SK-N-DZ (cell line): ENCODE data around the gene HOXC4.
A peak's percentile ranks its signal among the peaks of the same experiment; 100 is the strongest.
"Not testable (repeated sequence)": the region's sequence is repeated elsewhere in the genome, so short reads cannot be mapped to it uniquely, and the experiment has no call there.

Experiments
- DNase-seq: peaks from one replicate; pipeline ENCODE4 v3.0.0-alpha.2; 2015; ENCODE audit warnings: low spot score

Gene HOXC4

DNA sequence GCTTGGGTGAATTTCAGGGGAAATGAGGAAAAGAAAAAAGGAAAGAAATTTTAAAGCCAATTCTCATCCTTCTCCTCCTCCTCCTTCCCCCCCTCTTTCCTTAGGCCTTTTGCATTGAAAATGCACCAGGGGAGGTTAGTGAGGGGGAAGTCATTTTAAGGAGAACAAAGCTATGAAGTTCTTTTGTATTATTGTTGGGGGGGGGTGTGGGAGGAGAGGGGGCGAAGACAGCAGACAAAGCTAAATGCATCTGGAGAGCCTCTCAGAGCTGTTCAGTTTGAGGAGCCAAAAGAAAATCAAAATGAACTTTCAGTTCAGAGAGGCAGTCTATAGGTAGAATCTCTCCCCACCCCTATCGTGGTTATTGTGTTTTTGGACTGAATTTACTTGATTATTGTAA is 1.9 kb downstream of the HOXC4 start:
- no peak for DNase-seq

- DNase-seq, result no peak
These were observed 2.5 kb downstream of the HOXC4 start for GRCh38 chr12:54056110-54056509.

GRCh38 chr12:54058128-54058768 is 4.6 kb downstream of the HOXC4 start:
- DNase-seq, result no peak

GRCh38 chr12:54059668-54060067 is 6.0 kb downstream of the HOXC4 start:
- DNase-seq, result no peak

DNA sequence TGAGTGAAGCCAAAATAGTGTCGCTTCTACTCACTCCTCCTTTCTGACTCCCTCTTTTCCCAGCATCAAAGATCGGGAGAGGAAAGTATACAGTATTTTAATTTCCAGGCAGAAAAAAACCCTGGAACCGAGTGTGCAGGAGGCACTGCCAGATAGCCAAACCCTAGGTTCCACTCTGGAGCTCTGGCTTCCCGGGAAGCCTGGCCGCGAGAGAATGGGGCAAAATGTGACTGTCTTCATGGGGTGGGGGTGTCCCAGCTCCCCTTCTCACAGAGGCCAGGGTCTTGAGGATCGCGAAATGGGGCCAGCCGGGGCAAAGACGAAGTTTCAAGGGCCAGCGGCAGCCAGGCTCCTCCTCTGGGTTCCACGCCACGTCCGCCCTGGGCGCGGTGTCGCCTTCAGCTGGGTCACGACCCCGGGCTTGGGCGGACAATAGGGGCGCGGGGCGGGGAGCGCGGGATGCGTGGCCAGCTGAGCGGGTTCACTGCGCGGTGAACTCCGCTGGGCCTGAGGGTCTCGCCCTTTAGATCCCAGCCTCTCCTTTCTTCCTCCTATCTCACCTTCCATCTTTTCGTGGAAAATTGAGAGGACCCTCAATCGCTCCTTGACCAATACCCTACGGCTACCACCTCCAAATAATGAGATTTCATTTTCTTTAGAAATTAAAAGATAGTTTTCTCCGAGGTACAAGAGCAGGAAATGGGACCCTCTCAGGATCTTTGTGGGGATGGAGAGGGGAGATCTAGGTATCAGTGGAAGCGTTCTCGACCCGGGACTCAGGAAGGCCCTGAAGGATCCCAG is 6.7 kb downstream of the HOXC4 start:
- DNase-seq, result no peak

GRCh38 chr12:54060975-54061778 is 7.5 kb downstream of the HOXC4 start:
- no peak for DNase-seq

GRCh38 chr12:54065677-54066076 is 12.0 kb downstream of the HOXC4 start:
- DNase-seq, result no peak

DNA sequence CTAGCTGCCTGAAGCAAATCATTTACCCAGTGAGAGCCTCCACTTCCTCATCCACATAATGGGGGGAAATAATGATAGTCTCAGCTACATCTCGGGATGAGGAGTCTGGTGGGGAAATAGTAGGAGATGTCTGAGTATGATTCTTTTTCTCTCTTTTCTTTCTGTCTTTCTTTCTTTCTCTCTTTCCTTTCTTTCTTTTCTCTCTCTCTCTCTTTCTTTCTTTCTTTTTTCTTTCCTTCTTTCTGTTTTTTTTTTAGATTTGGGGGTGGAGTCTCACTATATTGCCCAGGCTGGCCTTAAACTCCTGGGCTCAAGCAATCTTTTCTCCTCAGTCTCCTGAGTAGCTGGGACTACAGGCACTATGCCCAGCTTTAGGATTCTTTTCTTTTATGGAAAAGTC is 12.8 kb downstream of the HOXC4 start:
- DNase-seq, result no peak

DNA sequence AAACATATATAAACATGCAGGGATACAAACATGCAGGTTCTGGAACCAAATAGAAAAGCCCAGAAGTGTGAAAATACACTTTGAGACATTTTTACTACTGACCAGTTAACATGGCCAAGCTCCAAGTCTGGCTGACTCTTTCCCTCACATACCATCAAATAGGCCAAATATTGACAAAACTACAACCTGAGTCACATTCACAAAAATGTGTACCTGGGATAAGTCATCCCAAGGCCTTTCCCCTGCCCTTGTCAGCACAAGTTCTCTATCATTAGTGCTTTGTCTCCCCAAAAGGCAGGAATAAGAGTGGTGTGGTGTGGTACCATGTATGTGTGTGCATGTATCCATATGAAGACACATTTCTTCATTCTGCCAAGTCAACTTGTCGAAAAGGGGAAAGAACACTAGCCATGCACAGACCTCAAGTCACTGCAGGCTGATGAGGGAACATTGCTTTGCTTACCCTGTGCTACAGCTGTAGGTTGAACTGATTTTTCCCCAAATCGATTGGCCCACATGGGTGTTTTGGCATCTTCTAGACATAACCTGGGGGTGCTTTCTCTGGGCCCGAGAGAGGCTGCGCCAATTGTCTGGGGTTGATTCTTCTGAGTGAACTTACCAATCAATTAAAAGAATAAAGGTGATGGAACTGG is 14.9 kb downstream of the HOXC4 start:
- no peak for DNase-seq

DNA sequence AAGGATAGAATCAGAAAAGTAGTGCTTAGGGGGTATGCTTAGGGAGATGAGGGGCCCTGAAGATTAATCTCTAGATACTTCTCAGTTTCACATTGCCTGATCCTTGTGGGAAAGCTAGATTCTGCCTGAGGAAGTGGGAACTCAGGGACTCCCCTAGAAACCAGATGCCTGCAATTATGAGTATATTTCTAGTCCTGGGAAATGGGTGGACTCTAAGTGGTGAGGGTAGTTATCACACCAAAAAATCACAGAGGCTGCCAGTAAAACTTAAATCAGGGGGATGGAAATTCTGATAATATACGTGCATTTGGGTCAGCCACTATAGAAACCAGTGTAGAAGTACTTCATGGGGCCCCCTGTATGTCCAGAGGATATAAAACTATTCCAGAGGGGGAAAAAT is 18.3 kb downstream of the HOXC4 start:
- peak; percentile 58 for DNase-seq

- no peak for DNase-seq
These were observed 20.7 kb downstream of the HOXC4 start for GRCh38 chr12:54074308-54074707.

GRCh38 chr12:54075409-54075808 is 21.8 kb downstream of the HOXC4 start:
- DNase-seq, result no peak

GRCh38 chr12:54075974-54076373 is 22.3 kb downstream of the HOXC4 start:
- no peak for DNase-seq

DNA sequence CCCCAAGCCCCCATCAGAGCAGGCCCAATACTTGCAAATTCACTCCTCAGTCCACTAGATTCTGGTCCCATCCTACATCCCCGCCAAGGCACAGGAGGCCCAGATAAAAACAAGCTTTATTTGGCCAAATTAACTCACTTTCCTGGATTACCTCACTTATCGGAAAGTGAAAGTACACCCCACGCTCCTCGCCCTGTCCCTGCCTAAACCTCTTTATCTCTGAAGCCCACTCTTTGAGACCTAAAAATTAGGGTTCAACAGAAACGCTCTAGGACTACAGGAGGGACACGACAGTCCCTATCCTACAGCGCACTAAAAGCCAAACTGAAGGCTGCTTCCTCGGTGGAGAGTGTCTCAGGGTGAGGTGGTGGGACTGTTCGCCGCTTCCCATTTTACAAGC is 24.2 kb downstream of the HOXC4 start:
- DNase-seq, result not testable (repeated sequence)

DNA sequence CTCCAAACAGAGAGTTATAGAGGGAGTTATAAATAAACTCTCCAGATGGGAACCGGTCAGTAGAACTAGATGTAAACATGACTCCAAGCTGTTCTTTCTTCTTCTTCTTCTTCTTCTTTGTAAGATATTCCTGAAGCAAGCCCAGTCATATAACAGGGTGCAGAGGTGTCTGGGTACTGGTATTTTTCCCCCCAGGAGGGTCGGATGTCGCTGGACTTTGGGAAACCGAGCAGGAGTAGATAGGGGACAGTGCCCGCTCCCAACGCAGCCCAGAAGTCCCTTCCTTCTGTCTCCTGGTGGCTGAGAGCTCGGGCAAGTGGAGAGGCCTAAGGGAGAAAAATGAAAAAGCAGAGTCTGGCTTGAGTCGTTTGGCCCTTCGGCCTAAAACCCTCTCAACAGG is 25.5 kb downstream of the HOXC4 start:
- DNase-seq, result not testable (repeated sequence)

DNA sequence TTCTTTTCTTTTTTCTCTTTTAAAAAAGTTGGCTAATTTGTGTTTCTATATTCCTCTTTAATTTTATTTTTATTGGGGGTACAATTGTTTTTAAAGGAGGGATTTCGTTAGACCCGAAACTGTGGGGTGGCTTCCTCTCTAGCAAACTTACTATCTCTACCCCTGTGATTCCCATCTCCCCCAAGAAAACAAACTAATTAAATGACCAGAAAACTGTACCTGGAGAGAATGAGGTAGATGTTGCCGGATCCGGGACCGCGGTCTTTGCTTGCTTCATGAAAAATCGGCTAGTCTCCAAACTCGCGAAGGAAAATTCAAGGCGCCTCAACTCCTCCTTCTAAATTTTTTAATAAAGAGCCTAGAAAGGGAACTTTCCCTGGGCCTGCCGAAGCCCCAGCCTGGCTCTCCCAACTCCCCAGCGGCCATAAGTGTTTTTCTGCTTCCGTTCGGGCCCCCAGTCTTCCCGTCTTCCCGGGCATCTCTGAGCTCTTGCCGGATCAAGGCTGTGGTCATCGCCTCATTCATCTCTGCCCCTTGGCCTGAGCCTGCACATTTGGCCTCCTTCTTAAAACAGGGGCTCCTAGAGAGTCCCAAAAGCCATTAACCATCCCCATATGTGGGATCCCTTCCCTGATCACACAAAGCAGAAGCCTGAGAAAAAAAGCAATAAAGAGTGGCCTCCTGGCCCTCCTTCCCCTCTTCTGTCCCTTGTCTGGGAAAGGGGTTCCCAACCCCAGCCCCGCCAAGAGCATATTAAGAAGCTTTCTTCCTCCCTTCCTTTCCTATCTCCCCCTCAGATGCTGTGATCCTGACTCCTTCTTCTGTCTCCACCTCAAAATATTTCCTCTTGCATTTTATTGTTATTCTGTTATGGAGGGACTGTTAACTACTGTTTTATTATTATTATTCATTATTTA is 26.6 kb downstream of the HOXC4 start:
- not testable (repeated sequence) for DNase-seq

- not testable (repeated sequence) for DNase-seq
These were observed 27.4 kb downstream of the HOXC4 start for GRCh38 chr12:54081053-54081514.

DNA sequence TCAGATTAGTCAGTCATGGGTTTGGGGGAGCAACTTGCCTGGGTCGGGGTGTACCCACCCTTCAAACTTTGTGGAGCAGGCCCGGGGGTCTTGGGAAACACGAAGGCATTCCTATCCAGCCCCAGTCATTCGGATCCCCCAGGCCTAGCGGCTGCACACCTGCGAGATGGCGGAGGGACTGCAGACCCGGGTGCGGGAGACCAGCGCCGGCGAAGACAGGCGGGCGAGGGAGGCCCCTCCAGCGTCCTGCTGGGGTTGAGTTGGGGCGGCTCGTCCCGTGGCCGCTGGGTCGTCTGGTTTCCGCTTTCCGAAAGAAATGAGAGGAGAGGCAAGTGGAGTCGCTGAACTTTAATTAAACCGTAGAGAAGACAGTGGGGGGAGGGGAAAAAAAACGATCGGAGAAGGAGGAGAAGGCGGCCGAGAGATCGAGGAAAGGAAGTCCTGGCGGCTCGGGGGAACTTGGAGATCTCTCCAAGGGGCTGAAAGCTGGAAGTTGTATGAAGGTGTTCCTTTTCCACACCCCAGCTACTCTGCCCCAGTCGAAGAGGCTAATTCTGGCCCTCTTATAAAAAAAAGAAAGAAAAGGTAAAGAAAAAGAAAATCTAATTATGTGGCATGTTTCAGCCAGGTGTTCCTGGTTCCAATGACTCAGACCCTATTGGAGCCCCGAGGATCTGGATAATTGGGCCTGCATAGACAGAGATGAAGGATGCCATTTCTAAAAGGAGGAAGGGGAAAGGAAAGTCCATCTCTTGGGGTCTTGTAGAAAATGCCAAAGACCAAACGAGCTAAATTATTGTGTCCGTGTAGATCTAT is 28.2 kb downstream of the HOXC4 start:
- DNase-seq, result peak; percentile 50

DNA sequence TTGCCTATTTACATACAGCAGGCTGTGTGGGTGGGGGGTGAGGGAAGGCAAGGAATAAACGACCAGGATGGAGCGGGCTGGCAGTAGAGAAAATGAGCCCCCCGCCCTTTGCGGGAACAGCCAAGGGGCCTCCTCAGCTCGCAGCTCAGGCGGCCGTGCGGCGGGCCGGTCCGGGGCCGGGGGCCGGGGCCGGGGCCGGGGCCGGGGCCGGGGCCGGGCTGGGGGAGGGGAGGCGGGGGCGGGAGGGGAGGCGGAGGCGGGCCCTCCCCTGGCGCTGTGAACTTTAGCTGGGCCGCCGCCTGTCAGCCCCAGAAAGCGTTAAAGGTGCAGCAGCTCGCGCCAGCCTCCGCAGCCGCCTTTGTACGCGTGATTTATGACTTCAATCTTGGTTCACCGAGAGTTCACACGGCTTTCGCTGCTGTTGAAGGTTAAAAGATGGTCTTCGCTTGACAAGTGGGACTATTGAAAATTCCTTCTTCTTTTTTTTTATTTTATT is 28.8 kb downstream of the HOXC4 start:
- DNase-seq, result peak; percentile 77

- DNase-seq, result not testable (repeated sequence)
These were observed 34.4 kb downstream of the HOXC4 start for GRCh38 chr12:54088011-54088410.
